ENCODE results near the gene ALDH1L1. TPM values are rescaled to one million over a fixed set of nuclear protein-coding genes. Genes with fewer than 3 reads are reported as not detected.

Gene ALDH1L1
- total RNA-seq, 1 experiment from 2014 or later, result 1.2 TPM

GRCh38 chr3:126134219-126134975 is 46.0 kb downstream of the ALDH1L1 start:
- CTCF ChIA-PET, result interaction anchor here (0.5 to 3.9 kb wide), 47 partner anchors 10 to 1252 kb away, joined by 3 to 55 read pairs (median 5); partner anchors contain the start of genes ALDH1L1, CFAP100, KLF15 and SLC41A3
- POLR2A ChIA-PET, result interaction anchor here (1.0 kb wide), 1 partner anchor 153 kb away, joined by 4 read pairs; no protein-coding TSS in a partner anchor

GRCh38 chr3:126133606-126134005 is 46.8 kb downstream of the ALDH1L1 start:
- no peak for ATAC-seq
- Mint-ChIP-seq H3K4me1 (peaks cover 22% of the 10 kb centered on the region), H3K4me3 (no peak overlapping the region)

More at GRCh38 chr3:126134219-126134975, 46.0 kb downstream of the ALDH1L1 start:
- Mint-ChIP-seq H3K27ac (peak overlapping the region; percentile 81; the same call in 1 of the 2 replicates), H3K4me1 (peaks cover 22% of the 10 kb centered on the region), H3K36me3 (no peaks in the 10 kb centered on the region), H3K4me3 (0 out of 2 replicates have a peak overlapping the region, but pooled peaks have one; percentile 22), H3K27me3 (ENCODE audit: low read depth) (peaks cover 22% of the 10 kb centered on the region), H3K9me3 (no peaks in the 10 kb centered on the region)
- ATAC-seq (peak; percentile 76), DNase-seq (ENCODE audit: low spot score) (peak; percentile 80)
- TF ChIP-seq CTCF (IDR thresholded peaks at IDR 0.05), result peak; percentile 81
- TF ChIP-seq JUN (CRISPR knock-in tag; IDR thresholded peaks at IDR 0.05), result no peak
- TF ChIP-seq MAX (CRISPR knock-in tag; IDR thresholded peaks at IDR 0.05), result peak; percentile 73
- no peak for TF ChIP-seq ZNF281 (CRISPR knock-in tag; IDR thresholded peaks at IDR 0.05)

More at GRCh38 chr3:126133606-126134005, 46.8 kb downstream of the ALDH1L1 start:
- CTCF ChIA-PET, result interaction anchor here (0.7 to 3.9 kb wide), 47 partner anchors 9 to 389 kb away, joined by 3 to 55 read pairs (median 5); partner anchors contain the start of genes ALDH1L1, KLF15, SLC41A3 and ZXDC
- POLR2A ChIA-PET, result interaction anchor here (1.0 kb wide), 1 partner anchor 154 kb away, joined by 4 read pairs; no protein-coding TSS in a partner anchor
- H3K36me3 Mint-ChIP-seq, result no peaks in the 10 kb centered on the region
- no peaks in the 10 kb centered on the region for H3K9me3 Mint-ChIP-seq
- H3K27me3 Mint-ChIP-seq (ENCODE audit: low read depth), result peaks cover 22% of the 10 kb centered on the region
- peak; percentile 5 for DNase-seq (ENCODE audit: low spot score)
- no peak for TF ChIP-seq JUN (CRISPR knock-in tag; IDR thresholded peaks at IDR 0.05)
- TF ChIP-seq MYBL2 (CRISPR knock-in tag; IDR thresholded peaks at IDR 0.05), result 0 out of 2 replicates have a peak, but pooled peaks have one; percentile 17
- TF ChIP-seq ATF6 (CRISPR knock-in tag; IDR thresholded peaks at IDR 0.05), result no peak
- TF ChIP-seq ZNF232 (CRISPR knock-in tag; IDR thresholded peaks at IDR 0.05), result no peak
- TF ChIP-seq ZNF425 (CRISPR knock-in tag; conservative IDR thresholded peaks at IDR 0.05), result no peak
- no peak overlapping the region for H3K27ac Mint-ChIP-seq
